Measurements from ENCODE around the gene GINS2. TPM values are rescaled to one million over a fixed set of nuclear protein-coding genes. Genes with fewer than 3 reads are reported as not detected.

Gene GINS2
- total RNA-seq, 1 experiment from 2014 or later = 52.7 TPM

GRCh38 chr16:85646976-85647375, 41.8 kb downstream of the GINS2 start:
- Mint-ChIP-seq H3K9me3 (no peaks in the 10 kb centered on the region), H3K36me3 (ENCODE audit: insufficient read depth in 1 of 3, low read depth in 3 of 3) (peaks cover 6 to 39% (median 31%) of the 10 kb centered on the region in 3 experiments; a peak in 6 of 7 replicates), H3K27me3 (ENCODE audit: low read depth) (no peaks in the 10 kb centered on the region), H3K27ac (no peak overlapping the region), H3K4me1 (peaks cover 0 to 12% of the 10 kb centered on the region in 2 experiments; a peak in 3 of 4 replicates), H3K4me3 (no peak overlapping the region)
- Histone ChIP-seq H2BK5ac (ENCODE audit: insufficient read length, low read length) (no peak overlapping the region), H2BK12ac (ENCODE audit: insufficient read length, low read depth, low read length) (no peak overlapping the region), H4K8ac (replicated peaks; ENCODE audit: insufficient read length, low read depth, low read length) (no peak overlapping the region), H3K4me2 (ENCODE audit: insufficient read depth, insufficient read length, low read length) (no peak overlapping the region), H2BK15ac (ENCODE audit: low read depth, low read length) (no peak overlapping the region), H3K9me3 (ENCODE audit: control insufficient read depth, low read depth, low read length) (no peaks in the 10 kb centered on the region), H3K79me1 (ENCODE audit: insufficient read depth, low read depth, low read length, poor library complexity, severe bottlenecking) (peaks cover 7% of the 10 kb centered on the region), H3K4ac (ENCODE audit: low read depth, low read length) (no peak overlapping the region), H3K9ac (ENCODE audit: extremely low read depth, insufficient read length, low read length) (no peak overlapping the region), H2AK5ac (ENCODE audit: insufficient read length, low read length) (no peak overlapping the region), H3K79me2 (ENCODE audit: insufficient read depth, low read length) (peaks cover 2% of the 10 kb centered on the region; the same call in 1 of the 2 replicates), H4K91ac (ENCODE audit: insufficient read length, low read depth, low read length) (no peak overlapping the region), H2BK20ac (ENCODE audit: low read depth, low read length, poor library complexity, severe bottlenecking) (no peak overlapping the region), H3K14ac (ENCODE audit: insufficient read depth, low read length) (no peak overlapping the region), H3K27ac (ENCODE audit: insufficient read length, low read depth, low read length) (no peak overlapping the region), H3K18ac (ENCODE audit: insufficient read length, low read depth, low read length) (no peak overlapping the region), H4K20me1 (ENCODE audit: control insufficient read depth, insufficient read depth, insufficient read length) (no peaks in the 10 kb centered on the region), H2AFZ (ENCODE audit: low read length) (no peak overlapping the region), H3K4me1 (ENCODE audit: insufficient read depth, low read length) (no peaks in the 10 kb centered on the region), H3K23ac (ENCODE audit: insufficient read length, low read depth, low read length) (no peak overlapping the region), H3K27me3 (ENCODE audit: insufficient read depth, low read length) (no peaks in the 10 kb centered on the region), H4K5ac (ENCODE audit: insufficient read length, low read depth, low read length) (no peak overlapping the region), H2BK120ac (ENCODE audit: low read depth, low read length, poor library complexity, severe bottlenecking) (no peak overlapping the region), H3K56ac (ENCODE audit: insufficient read length, low read depth, low read length) (no peak overlapping the region), H3K23me2 (ENCODE audit: insufficient read length, low read depth, low read length, poor library complexity, severe bottlenecking) (no peaks in the 10 kb centered on the region), H3T11ph (ENCODE audit: low read length) (no peak overlapping the region)
- DNase-seq = no peak
- no CpG with 5 or more reads among the region's 15 CpGs for WGBS (ENCODE audit: extremely low coverage, insufficient read length, low lambda C conversion rate)
- no peak for TF ChIP-seq CTCF (conservative IDR thresholded peaks at IDR 0.05)
